K562 (cell line): ENCODE data around the gene CEP85L. TPM values are rescaled to one million over a fixed set of nuclear protein-coding genes. Genes with fewer than 3 reads are reported as not detected.

Experiments used
- ATAC-seq: fragments of 200-7000 bp; cut with Tn5 transposase; 3 replicates; pipeline ENCODE4 v1.9.1; 2020; ENCODE audit warnings: moderate library complexity
- BruUV-seq: library from RNA; stranded (reverse); fragments of 400-500 nt; replicated peaks from 2 replicates; lab custom pipeline; 2021; lab: Mats Ljungman, UMichigan
- CTCF ChIA-PET: fragments of 300-600 bp; formaldehyde crosslinking; extraction: SDS; loops from one replicate; lab custom pipeline; 2021; ENCODE audit warnings: low intra/inter-chr PET ratio; lab: Yijun Ruan, JAX
- POLR2A ChIA-PET: fragments of 300-600, 350-650 bp; sonication (Branson Sonifier 250); formaldehyde crosslinking; extraction: SDS; loops from one replicate; lab custom pipeline; 2021; ENCODE audit warnings: antibody characterized with exemption, inconsistent platforms; lab: Yijun Ruan, JAX
- DNase-seq, 4 experiments: peaks; one replicate each; pipeline versions ENCODE4 v3.0.0 to v3.0.0-alpha.2; 2011 to 2018; ENCODE audit warnings: low spot score in 3 of 4, mixed read lengths in 3 of 4; ENCODE audit errors: extremely low read depth in 1 of 4
- FAIRE-seq: peaks from 2 replicates; lab custom pipeline; 2011; peaks lifted over from hg19 to GRCh38; lab: Jason Lieb, UNC
- H2AFZ ChIP-seq: 2 replicates; pipeline ENCODE4 v1.6.0; 2011; ENCODE audit warnings: low read depth, low read length, control low read depth, inconsistent platforms
- H3K27ac ChIP-seq: fragments of 200-600 bp; 3 replicates; pipeline ENCODE4 v1.8.0; 2011; ENCODE audit warnings: low read depth, mild to moderate bottlenecking, control low read depth, inconsistent platforms, low read length, moderate library complexity, mixed read lengths; ENCODE audit errors: extremely low read depth
- H3K27me3 ChIP-seq, 2 experiments: fragments of 300-600 bp in 1 of 2; 2 replicates in 1 of 2; 3 replicates in 1 of 2; pipeline versions ENCODE4 v1.6.0 to v1.8.0; 2011; ENCODE audit warnings: inconsistent platforms in 2 of 2, low read length in 2 of 2, mild to moderate bottlenecking in 1 of 2, mixed read lengths in 1 of 2, moderate library complexity in 1 of 2; ENCODE audit not compliant: control insufficient read depth in 2 of 2, insufficient read depth in 2 of 2
- H3K36me3 ChIP-seq: fragments of 300-600 bp; 3 replicates; pipeline ENCODE4 v1.8.0; 2011; ENCODE audit warnings: mild to moderate bottlenecking, low read length, inconsistent platforms; ENCODE audit not compliant: control insufficient read depth, insufficient read depth
- H3K4me1 ChIP-seq, 2 experiments: fragments of 200-600 bp in 1 of 2; replicated peaks in 1 of 2; 2 replicates in 1 of 2; 3 replicates in 1 of 2; pipeline versions ENCODE4 v1.5.1 to v1.8.0; 2011; ENCODE audit warnings: inconsistent platforms in 2 of 2, low read length in 2 of 2, mild to moderate bottlenecking in 1 of 2, mixed read lengths in 1 of 2, moderate library complexity in 1 of 2; ENCODE audit not compliant: control insufficient read depth in 2 of 2, insufficient read depth in 2 of 2
- H3K4me2 ChIP-seq: 2 replicates; pipeline ENCODE4 v1.6.1; 2011; ENCODE audit warnings: low read length, control low read depth, inconsistent platforms, mixed read lengths; ENCODE audit not compliant: insufficient read depth
- H3K4me3 ChIP-seq: fragments of 200-600 bp; sonication (generic), shearing (Covaris generic); 2 replicates; pipeline ENCODE4 v1.5.1; 2016; ENCODE audit warnings: control low read depth, inconsistent platforms
- H3K79me2 ChIP-seq: fragments of 200-600 bp; 3 replicates; pipeline ENCODE4 v1.8.0; 2011; ENCODE audit warnings: low read length, inconsistent platforms; ENCODE audit not compliant: control insufficient read depth, insufficient read depth
- H3K9ac ChIP-seq, 2 experiments: 2 replicates each; pipeline versions ENCODE4 v1.6.0 to v1.6.1; 2011; ENCODE audit warnings: low read depth in 2 of 2, low read length in 2 of 2, control low read depth in 1 of 2, inconsistent platforms in 1 of 2, mild to moderate bottlenecking in 1 of 2, mixed read lengths in 1 of 2; ENCODE audit not compliant: insufficient read depth in 1 of 2
- H3K9me1 ChIP-seq: one replicate; pipeline ENCODE4 v1.6.0; 2011; ENCODE audit warnings: inconsistent platforms, mild to moderate bottlenecking, low read length, moderate library complexity; ENCODE audit not compliant: control insufficient read depth, insufficient read depth
- H3K9me3 ChIP-seq: replicated peaks from 2 replicates; pipeline ENCODE4 v1.5.1; 2011; ENCODE audit warnings: low read depth, low read length, inconsistent platforms; ENCODE audit not compliant: control insufficient read depth, insufficient read depth
- H4K20me1 ChIP-seq: replicated peaks from 2 replicates; pipeline ENCODE4 v1.6.1; 2011; ENCODE audit warnings: low read length, inconsistent platforms, mixed read lengths; ENCODE audit not compliant: control insufficient read depth, insufficient read depth
- CBX8 ChIP-seq: fragments of 200-600 bp; sonication (generic); IDR thresholded peaks from 2 replicates; pipeline ENCODE4 v1.6.1; 2012; ENCODE audit warnings: borderline replicate concordance, mixed run types, low read depth, mild to moderate bottlenecking, moderate library complexity, mixed read lengths, low read length, control low read depth, inconsistent platforms; ENCODE audit not compliant: poor library complexity, severe bottlenecking; ENCODE audit errors: extremely low read depth
- CHD4 ChIP-seq: fragments of 200-600 bp; sonication (generic); IDR thresholded peaks from 3 replicates; pipeline ENCODE4 v1.6.1; 2012; ENCODE audit warnings: low read depth, mild to moderate bottlenecking, mixed read lengths, low read length, inconsistent platforms; ENCODE audit not compliant: insufficient read depth, insufficient replicate concordance, poor library complexity, severe bottlenecking
- FOXJ3 ChIP-seq: sonication (generic); formaldehyde crosslinking; IDR thresholded peaks from 2 replicates; pipeline ENCODE4 v1.4.0; 2020; ENCODE audit warnings: mild to moderate bottlenecking, missing genetic modification reagents
- HEY1 ChIP-seq: fragments of 250-450 bp; sonication (Bioruptor Pico); IDR thresholded peaks from 2 replicates; pipeline ENCODE4 v1.5.0; 2020; ENCODE audit warnings: mild to moderate bottlenecking, moderate library complexity, borderline replicate concordance
- ILK ChIP-seq: fragments of 450-650 bp; IDR thresholded peaks from 2 replicates; pipeline ENCODE4 v1.6.1; 2016; ENCODE audit warnings: missing genetic modification characterization, low read depth, mild to moderate bottlenecking, missing compliant biosample characterization, moderate library complexity, borderline replicate concordance
- MCM2 ChIP-seq: fragments of 450-650 bp; IDR thresholded peaks from 2 replicates; pipeline ENCODE4 v1.6.1; 2017; ENCODE audit warnings: low read depth, mild to moderate bottlenecking
- MECOM ChIP-seq: fragments of 250-450 bp; sonication (Bioruptor Pico); IDR thresholded peaks from 2 replicates; pipeline ENCODE4 v1.8.0; 2022; ENCODE audit warnings: inconsistent platforms
- NR2C1 ChIP-seq, 2 experiments: fragments of 450-650 bp; IDR thresholded peaks; 2 replicates each; pipeline ENCODE4 v1.6.1; 2017; ENCODE audit warnings: mild to moderate bottlenecking in 2 of 2, antibody characterized with exemption in 1 of 2, inconsistent platforms in 1 of 2, missing compliant biosample characterization in 1 of 2, missing genetic modification characterization in 1 of 2
- RBM39 ChIP-seq: fragments of 200-400 bp; formaldehyde crosslinking; optimal IDR thresholded peaks from 2 replicates; pipeline ENCODE3; 2018; ENCODE audit warnings: low read depth, low read length
- SRSF9 ChIP-seq: fragments of 200-400 bp; formaldehyde crosslinking; IDR thresholded peaks from 2 replicates; pipeline ENCODE4 v1.6.1; 2017; ENCODE audit warnings: low read depth, low read length, borderline replicate concordance
- STAG1 ChIP-seq: sonication (generic); formaldehyde crosslinking; IDR thresholded peaks from 2 replicates; pipeline ENCODE4 v1.5.0; 2020; ENCODE audit warnings: missing genetic modification reagents, borderline replicate concordance
- YY1 ChIP-seq, 3 experiments: IDR thresholded peaks; 2 replicates each; pipeline ENCODE4 v1.6.1; 2011; ENCODE audit warnings: low read length in 2 of 3, mild to moderate bottlenecking in 2 of 3, moderate library complexity in 2 of 3, borderline replicate concordance in 1 of 3, control low read depth in 1 of 3, low read depth in 1 of 3; ENCODE audit not compliant: insufficient read depth in 3 of 3, insufficient replicate concordance in 2 of 3, control insufficient read depth in 1 of 3, insufficient read length in 1 of 3; ENCODE audit errors: extremely low read depth in 1 of 3
- ZC3H8 ChIP-seq: fragments of 450-650 bp; IDR thresholded peaks from 2 replicates; pipeline ENCODE4 v1.6.1; 2017
- ZFX ChIP-seq: sonication (generic); formaldehyde crosslinking; IDR thresholded peaks from 2 replicates; pipeline ENCODE4 v1.8.0; 2022; ENCODE audit warnings: mild to moderate bottlenecking, missing genetic modification reagents, moderate library complexity
- ZNF583 ChIP-seq: fragments of 250-450 bp; sonication (Bioruptor Pico); IDR thresholded peaks from 2 replicates; pipeline ENCODE4 v1.4.0; 2020
- WGBS: fragments of 100-300 bp; shearing (Covaris generic); methylation state at CpG from one replicate; pipeline ENCODE4 v1.1.6; 2016; ENCODE audit warnings: low coverage, mixed read lengths; ENCODE audit not compliant: insufficient coverage; ENCODE audit errors: missing lambda C conversion rate; 5-methylcytosine and 5-hydroxymethylcytosine counted together
- in situ Hi-C: fragments of 300-500 bp; cut with MboI; formaldehyde crosslinking; loops from 4 replicates; pipeline ENCODE4 v1.15.0; 2018; ENCODE audit warnings: inconsistent platforms, mixed read lengths
- intact Hi-C: fragments of 100-400 bp; cut with micrococcal nuclease; formaldehyde crosslinking; loops from 2 replicates; pipeline ENCODE4 v1.14.2; 2022
- polyA plus RNA-seq, 8 experiments: library from polyadenylated mRNA; depleted of rRNA in 4 of 8; stranded (reverse) in 5 of 8; unstranded in 3 of 8; fragments of >200 nt; fragmentation: Nextera tagmentation in 2 of 8; fragmentation: Illumina TruSeq in 1 of 8; extraction: Ambion mirVana in 2 of 8; extraction: Trizol in 1 of 8; gene quantifications; 2 replicates each; pipeline versions ENCODE4 v1.2.1 to v1.2.3, GENCODE V29; 2011 to 2014; ENCODE audit warnings: inconsistent platforms in 1 of 8, missing spikeins in 1 of 8
- total RNA-seq, 7 experiments: library from RNA; depleted of rRNA in 6 of 7; stranded (reverse); fragments of >200 nt in 6 of 7; fragmentation: Illumina TruSeq in 2 of 7; extraction: Trizol in 2 of 7; gene quantifications; 2 replicates each; pipeline versions ENCODE4 v1.2.1 to v1.2.3, GENCODE V29; 2011 to 2021; ENCODE audit warnings: low replicate concordance in 1 of 7
- TF ChIP-seq, protein P1 (sequence below): fragments of 450-650 bp; formaldehyde crosslinking; IDR thresholded peaks from 2 replicates; pipeline ENCODE4 v1.4.0; 2020; ENCODE audit warnings: mild to moderate bottlenecking, moderate library complexity
- TF ChIP-seq, protein P2 (sequence below): fragments of 250-450 bp; sonication (Bioruptor Pico); IDR thresholded peaks from 2 replicates; pipeline ENCODE4 v1.4.0; 2020; ENCODE audit warnings: mild to moderate bottlenecking, moderate library complexity, borderline replicate concordance

Gene CEP85L
- total and polyA plus RNA-seq, 9 of the 15 experiments (the other 6 are each of a cell fraction or from before 2014, with no cell fraction given), result 4.5 to 15.8 (median 8.3) TPM

DNA sequence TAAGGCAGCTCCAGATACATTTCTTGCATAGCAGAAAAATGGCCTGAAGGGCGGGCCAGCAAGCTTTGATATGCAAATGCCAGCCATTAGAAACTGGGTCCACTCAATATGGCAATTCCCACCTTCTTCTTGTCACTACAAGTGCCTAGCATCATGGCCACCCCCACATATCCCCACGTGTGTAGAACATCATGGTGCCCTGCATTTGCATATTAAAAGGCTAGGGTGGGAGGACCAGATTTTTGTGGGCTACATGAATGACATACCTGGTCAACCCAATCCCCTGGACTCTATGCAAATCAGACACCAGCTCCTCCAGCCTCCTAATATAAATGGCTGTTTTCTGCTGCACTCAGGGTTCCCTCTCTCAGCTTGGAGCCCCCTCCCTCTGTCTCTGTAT is 71.6 kb downstream of the CEP85L start:
- no peaks in the 10 kb centered on the region for H3K9me1 ChIP-seq
- WGBS, result 66% methylated on average over 2 of the region's 2 CpGs
- TF ChIP-seq CBX8, result no peak
- no peak for TF ChIP-seq ZNF583 (CRISPR knock-in tag)
- no peak for TF ChIP-seq MCM2
- TF ChIP-seq NR2C1 (IDR thresholded peaks at IDR 0.05), result no peak
- no peak for TF ChIP-seq NR2C1 (tag; IDR thresholded peaks at IDR 0.05)
- no peak for TF ChIP-seq FOXJ3 (CRISPR knock-in tag)
- TF ChIP-seq MECOM, result no peak
- TF ChIP-seq, protein P1, sequence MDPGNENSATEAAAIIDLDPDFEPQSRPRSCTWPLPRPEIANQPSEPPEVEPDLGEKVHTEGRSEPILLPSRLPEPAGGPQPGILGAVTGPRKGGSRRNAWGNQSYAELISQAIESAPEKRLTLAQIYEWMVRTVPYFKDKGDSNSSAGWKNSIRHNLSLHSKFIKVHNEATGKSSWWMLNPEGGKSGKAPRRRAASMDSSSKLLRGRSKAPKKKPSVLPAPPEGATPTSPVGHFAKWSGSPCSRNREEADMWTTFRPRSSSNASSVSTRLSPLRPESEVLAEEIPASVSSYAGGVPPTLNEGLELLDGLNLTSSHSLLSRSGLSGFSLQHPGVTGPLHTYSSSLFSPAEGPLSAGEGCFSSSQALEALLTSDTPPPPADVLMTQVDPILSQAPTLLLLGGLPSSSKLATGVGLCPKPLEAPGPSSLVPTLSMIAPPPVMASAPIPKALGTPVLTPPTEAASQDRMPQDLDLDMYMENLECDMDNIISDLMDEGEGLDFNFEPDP (CRISPR knock-in tag), result no peak
- no peak for TF ChIP-seq HEY1 (CRISPR knock-in tag)
- TF ChIP-seq STAG1 (CRISPR knock-in tag), result no peak
- TF ChIP-seq ZC3H8, result no peak
- no peak for TF ChIP-seq CHD4
- TF ChIP-seq SRSF9, result no peak
- no peak for TF ChIP-seq ILK (tag)
- no peak for TF ChIP-seq YY1 (IDR thresholded peaks at IDR 0.05; ENCODE audit: borderline replicate concordance in 1 of 3, control insufficient read depth in 1 of 3, extremely low read depth in 1 of 3, insufficient read depth in 3 of 3, insufficient read length in 1 of 3, insufficient replicate concordance in 2 of 3, low read depth in 1 of 3, low read length in 2 of 3)
- no peak for TF ChIP-seq RBM39
- TF ChIP-seq, protein P2, sequence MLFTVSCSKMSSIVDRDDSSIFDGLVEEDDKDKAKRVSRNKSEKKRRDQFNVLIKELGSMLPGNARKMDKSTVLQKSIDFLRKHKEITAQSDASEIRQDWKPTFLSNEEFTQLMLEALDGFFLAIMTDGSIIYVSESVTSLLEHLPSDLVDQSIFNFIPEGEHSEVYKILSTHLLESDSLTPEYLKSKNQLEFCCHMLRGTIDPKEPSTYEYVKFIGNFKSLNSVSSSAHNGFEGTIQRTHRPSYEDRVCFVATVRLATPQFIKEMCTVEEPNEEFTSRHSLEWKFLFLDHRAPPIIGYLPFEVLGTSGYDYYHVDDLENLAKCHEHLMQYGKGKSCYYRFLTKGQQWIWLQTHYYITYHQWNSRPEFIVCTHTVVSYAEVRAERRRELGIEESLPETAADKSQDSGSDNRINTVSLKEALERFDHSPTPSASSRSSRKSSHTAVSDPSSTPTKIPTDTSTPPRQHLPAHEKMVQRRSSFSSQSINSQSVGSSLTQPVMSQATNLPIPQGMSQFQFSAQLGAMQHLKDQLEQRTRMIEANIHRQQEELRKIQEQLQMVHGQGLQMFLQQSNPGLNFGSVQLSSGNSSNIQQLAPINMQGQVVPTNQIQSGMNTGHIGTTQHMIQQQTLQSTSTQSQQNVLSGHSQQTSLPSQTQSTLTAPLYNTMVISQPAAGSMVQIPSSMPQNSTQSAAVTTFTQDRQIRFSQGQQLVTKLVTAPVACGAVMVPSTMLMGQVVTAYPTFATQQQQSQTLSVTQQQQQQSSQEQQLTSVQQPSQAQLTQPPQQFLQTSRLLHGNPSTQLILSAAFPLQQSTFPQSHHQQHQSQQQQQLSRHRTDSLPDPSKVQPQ (CRISPR knock-in tag), result no peak
- TF ChIP-seq ZFX (CRISPR knock-in tag), result no peak

More for the DNA sequence above, 71.6 kb downstream of the CEP85L start:
- POLR2A ChIA-PET, result no interaction called here
- CTCF ChIA-PET, result interaction anchor here (1.0 kb wide), 1 partner anchor 296 kb away, joined by 3 read pairs; no protein-coding TSS in a partner anchor
- H3K9me3 ChIP-seq, result peaks cover 3% of the 10 kb centered on the region
- no peak overlapping the region for H3K4me2 ChIP-seq
- peaks cover 0 to 14% of the 10 kb centered on the region in 2 experiments; a peak in 3 of 5 replicates for H3K4me1 ChIP-seq
- in situ Hi-C loops (no loop called here), intact Hi-C loops (loop anchor here (2.0 kb wide), 2 partner anchors 27 to 39 kb away; no protein-coding TSS in a partner anchor)
- no peak for ATAC-seq
- no peak overlapping the region for H2AFZ ChIP-seq
- DNase-seq, result no peak
- no peak overlapping the region for H3K4me3 ChIP-seq
- H3K27ac ChIP-seq, result no peak overlapping the region
- no peak for FAIRE-seq
- no peaks in the 10 kb centered on the region; the same call in 1 of the 3 replicates for H3K36me3 ChIP-seq
- H3K9ac ChIP-seq, result no peak overlapping the region
- H3K27me3 ChIP-seq, result no peaks in the 10 kb centered on the region
- H3K79me2 ChIP-seq, result no peaks in the 10 kb centered on the region
- no TSS peak for BruUV-seq
- H4K20me1 ChIP-seq, result no peaks in the 10 kb centered on the region
